Measurements from ENCODE around the gene EOMES. TPM values are rescaled to one million over a fixed set of nuclear protein-coding genes. Genes with fewer than 3 reads are reported as not detected.

The EOMES gene
- total and polyA plus RNA-seq, 9 donors: 0.05 to 2.2 (median 0.20) TPM; not detected in 2

DNA sequence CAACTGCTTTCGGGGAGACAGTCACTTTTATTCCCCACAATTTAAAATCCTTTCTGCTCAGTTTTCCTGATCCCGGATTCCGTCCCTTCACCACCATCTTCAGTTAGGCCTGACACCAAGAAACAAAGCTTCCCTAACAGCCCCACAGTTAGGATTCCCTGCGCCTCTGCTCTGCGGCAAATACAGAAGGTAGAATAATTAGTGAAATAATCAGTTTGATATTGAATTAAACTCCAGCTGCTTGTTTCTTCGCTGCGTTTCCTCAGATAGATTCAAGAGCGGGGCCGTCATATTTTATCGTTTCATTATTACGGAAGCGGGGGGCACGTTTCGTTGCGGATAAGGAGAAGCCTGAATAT is 1.3 kb upstream of the EOMES start:
- Histone ChIP-seq H3K27me3 (peaks cover 4% of the 10 kb centered on the region), H3K36me3 (no peaks in the 10 kb centered on the region), H3K27ac (no peak overlapping the region), H3K4me3 (no peak overlapping the region), H3K9me3 (no peaks in the 10 kb centered on the region), H3K4me1 (ENCODE audit: insufficient read depth) (peaks cover 7% of the 10 kb centered on the region)
- intact Hi-C loops (cut with DNase I): no loop called here
- no peak for TF ChIP-seq EP300 (IDR thresholded peaks at IDR 0.05)
- WGBS, 3 donors: 2 to 5% (median 4%) methylated on average over 15 of the region's 15 CpGs
- no peak for DNase-seq

DNA sequence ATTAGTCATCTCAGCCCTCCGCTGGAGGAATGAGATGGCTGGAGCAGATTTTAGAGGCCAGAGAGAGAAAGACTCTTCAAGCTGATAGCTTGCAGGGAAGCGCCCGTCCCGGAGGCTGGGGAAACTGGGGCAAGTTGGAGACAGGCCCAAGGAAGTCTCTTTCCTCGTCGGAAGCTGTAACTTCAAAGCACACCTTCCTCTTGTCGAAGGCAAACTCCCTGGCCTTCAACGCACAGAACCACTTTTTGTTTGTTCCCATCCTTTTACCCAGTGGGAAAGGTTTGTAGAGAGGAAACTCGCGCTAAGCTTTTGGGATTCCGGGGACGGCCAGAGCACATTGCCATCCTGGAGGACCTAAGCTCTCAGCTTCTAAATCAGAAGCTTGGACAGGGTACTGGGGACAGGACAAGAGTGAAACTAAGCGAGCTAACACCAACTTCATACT is 900 bp upstream of the EOMES start:
- WGBS, 3 donors: 3% methylated on average over 13 of the region's 13 CpGs
- peaks cover 4% of the 10 kb centered on the region for H3K27me3 ChIP-seq
- no peak for DNase-seq

DNA sequence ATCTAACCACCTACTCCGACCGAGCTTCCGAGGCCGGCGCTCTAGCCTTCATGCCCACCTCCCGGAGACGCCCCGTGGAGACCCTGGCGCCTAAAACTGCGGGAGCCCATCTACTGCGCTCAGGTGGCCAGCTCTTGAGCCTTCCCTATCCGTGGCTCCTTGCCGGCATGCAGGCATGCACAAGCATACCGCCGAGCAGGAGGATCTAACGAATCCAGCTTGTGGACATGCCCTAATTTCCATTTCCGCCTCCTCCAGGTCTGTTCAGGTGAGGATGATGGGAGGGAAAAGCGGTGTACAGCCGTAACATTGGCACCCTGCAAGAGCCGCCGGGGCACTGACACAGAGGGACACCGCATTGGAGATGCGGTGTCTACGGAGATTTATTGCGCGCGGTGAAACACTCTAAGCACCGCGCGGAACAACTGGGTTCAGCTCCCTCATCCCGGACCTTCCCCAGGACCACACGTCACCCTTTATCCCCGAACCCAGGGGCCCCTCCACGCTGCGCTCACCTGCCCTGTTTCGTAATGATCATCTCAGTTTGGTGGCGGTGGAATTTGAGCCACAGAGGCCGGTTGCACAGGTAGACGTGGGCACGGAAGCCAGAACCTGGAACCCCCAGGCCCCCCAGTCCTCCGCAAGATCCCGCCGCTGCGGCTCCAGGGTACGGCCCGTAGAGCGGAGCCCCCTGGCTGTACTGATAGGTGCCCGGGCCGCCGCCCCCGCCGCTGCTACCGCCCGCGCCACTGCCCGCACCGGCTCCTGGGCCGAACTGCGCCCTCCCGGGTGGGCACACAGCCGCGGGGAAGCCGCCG is 1.0 kb downstream of the EOMES start:
- Histone ChIP-seq H3K4me3 (no peak overlapping the region), H3K36me3 (no peaks in the 10 kb centered on the region), H3K27me3 (no peaks in the 10 kb centered on the region), H3K4me1 (ENCODE audit: insufficient read depth) (peaks cover 5% of the 10 kb centered on the region), H3K27ac (no peak overlapping the region), H3K9me3 (no peaks in the 10 kb centered on the region)
- intact Hi-C loops (cut with DNase I): no loop called here
- DNase-seq: no peak
- 2 to 3% (median 2%) methylated on average over 63 to 64 of the region's 64 CpGs for WGBS, 3 donors
- no peak for TF ChIP-seq EP300 (IDR thresholded peaks at IDR 0.05)
- TF ChIP-seq, protein P1, sequence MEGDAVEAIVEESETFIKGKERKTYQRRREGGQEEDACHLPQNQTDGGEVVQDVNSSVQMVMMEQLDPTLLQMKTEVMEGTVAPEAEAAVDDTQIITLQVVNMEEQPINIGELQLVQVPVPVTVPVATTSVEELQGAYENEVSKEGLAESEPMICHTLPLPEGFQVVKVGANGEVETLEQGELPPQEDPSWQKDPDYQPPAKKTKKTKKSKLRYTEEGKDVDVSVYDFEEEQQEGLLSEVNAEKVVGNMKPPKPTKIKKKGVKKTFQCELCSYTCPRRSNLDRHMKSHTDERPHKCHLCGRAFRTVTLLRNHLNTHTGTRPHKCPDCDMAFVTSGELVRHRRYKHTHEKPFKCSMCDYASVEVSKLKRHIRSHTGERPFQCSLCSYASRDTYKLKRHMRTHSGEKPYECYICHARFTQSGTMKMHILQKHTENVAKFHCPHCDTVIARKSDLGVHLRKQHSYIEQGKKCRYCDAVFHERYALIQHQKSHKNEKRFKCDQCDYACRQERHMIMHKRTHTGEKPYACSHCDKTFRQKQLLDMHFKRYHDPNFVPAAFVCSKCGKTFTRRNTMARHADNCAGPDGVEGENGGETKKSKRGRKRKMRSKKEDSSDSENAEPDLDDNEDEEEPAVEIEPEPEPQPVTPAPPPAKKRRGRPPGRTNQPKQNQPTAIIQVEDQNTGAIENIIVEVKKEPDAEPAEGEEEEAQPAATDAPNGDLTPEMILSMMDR (IDR thresholded peaks at IDR 0.05): no peak
- TF ChIP-seq POLR2A (IDR thresholded peaks at IDR 0.05): no peak

More for the DNA sequence above, 900 bp upstream of the EOMES start:
- no peak for TF ChIP-seq EP300 (IDR thresholded peaks at IDR 0.05)
- no peak for TF ChIP-seq POLR2A (IDR thresholded peaks at IDR 0.05)
- TF ChIP-seq, protein P1 (IDR thresholded peaks at IDR 0.05): no peak
- intact Hi-C loops (cut with DNase I): no loop called here
- no peak overlapping the region for H3K27ac ChIP-seq
- H3K4me1 ChIP-seq (ENCODE audit: insufficient read depth): peaks cover 5% of the 10 kb centered on the region
- H3K9me3 ChIP-seq: no peaks in the 10 kb centered on the region
- H3K36me3 ChIP-seq: no peaks in the 10 kb centered on the region
- H3K4me3 ChIP-seq: no peak overlapping the region

DNA sequence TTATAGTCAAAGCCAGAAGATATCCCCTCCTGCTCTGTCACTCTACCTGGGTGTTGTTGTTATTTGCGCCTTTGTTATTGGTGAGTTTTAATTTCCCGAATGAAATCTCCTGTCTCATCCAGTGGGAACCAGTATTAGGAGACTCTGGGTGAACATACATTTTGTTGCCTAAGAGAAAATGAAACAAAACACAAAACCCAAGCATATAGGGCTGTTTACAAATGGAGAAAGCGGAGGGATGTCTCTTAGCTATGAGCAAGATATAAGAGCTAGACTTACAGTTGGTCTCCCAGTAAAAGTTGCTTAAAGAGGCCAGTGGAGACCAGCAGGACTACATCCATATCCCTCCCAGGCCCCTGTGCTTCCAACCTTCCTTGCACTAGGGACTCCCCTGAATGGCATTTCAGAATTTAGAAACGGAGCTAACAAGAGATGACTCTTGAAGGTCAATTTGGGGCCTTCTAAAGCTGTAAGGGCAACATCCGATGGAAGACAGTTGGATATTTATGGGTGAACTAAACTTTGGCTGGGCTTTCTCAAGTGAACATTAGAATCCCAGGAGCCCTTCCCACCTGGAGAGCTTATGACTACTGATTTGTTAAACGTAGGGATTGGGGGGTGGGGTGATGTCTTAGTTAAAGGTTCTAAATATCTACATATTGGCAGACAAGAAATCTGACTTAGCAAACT is 2.7 kb downstream of the EOMES start:
- Histone ChIP-seq H3K4me1 (ENCODE audit: insufficient read depth) (peaks cover 9% of the 10 kb centered on the region), H3K9me3 (no peaks in the 10 kb centered on the region), H3K27ac (no peak overlapping the region), H3K4me3 (no peak overlapping the region), H3K36me3 (no peaks in the 10 kb centered on the region), H3K27me3 (no peaks in the 10 kb centered on the region)
- WGBS, 3 donors: 64 to 70% (median 70%) methylated on average over 6 of the region's 6 CpGs
- TF ChIP-seq, protein P1 (IDR thresholded peaks at IDR 0.05): no peak
- no peak for DNase-seq
- intact Hi-C loops (cut with DNase I): loop anchor here in 1 of 4 donors (10.0 kb wide), 1 partner anchor 605 kb away; no protein-coding TSS in a partner anchor

DNA sequence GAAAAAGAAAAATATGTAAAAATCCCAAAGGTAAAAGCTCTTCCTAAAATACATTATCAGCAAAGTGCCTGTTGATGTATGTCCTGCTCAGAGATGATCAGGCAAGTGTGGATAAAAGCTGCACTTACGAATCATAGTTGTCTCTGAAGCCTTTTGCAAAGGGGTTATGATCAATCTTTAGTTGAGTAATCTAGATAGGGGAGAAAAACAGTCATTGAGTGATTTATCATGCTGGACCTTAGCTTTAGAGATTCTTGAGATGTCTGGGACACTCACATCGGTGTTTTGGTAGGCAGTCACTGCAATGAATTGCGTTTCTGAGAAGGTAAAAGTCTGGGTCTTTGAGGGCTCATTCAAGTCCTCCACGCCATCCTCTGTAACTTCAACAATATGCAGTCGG is 3.7 kb downstream of the EOMES start:
- TF ChIP-seq, protein P1 (IDR thresholded peaks at IDR 0.05): no peak
- TF ChIP-seq EP300 (IDR thresholded peaks at IDR 0.05) (no peak), POLR2A (IDR thresholded peaks at IDR 0.05) (no peak)
- H3K4me1 ChIP-seq (ENCODE audit: insufficient read depth): peaks cover 9% of the 10 kb centered on the region
- intact Hi-C loops (cut with DNase I): loop anchor here in 1 of 4 donors (10.0 kb wide), 1 partner anchor 606 kb away; no protein-coding TSS in a partner anchor
- H3K9me3 ChIP-seq: no peaks in the 10 kb centered on the region
- no peak overlapping the region for H3K4me3 ChIP-seq
- H3K27ac ChIP-seq: no peak overlapping the region
- WGBS, 3 donors: 60 to 65% (median 62%) methylated on average over 5 of the region's 5 CpGs
- DNase-seq: no peak
- no peaks in the 10 kb centered on the region for H3K27me3 ChIP-seq
- no peaks in the 10 kb centered on the region for H3K36me3 ChIP-seq

Data from ovary (tissue), 9 donors.